HEK293T (cell line): ENCODE measurements around the gene SIGLEC1.

Experiments used
- CTCF ChIA-PET: fragments of 350-600 bp; formaldehyde crosslinking; extraction: SDS; loops from one replicate; lab custom pipeline; 2021; ENCODE audit warnings: antibody characterized with exemption, inconsistent platforms; lab: Yijun Ruan, JAX
- POLR2A ChIA-PET: fragments of 350-600 bp; formaldehyde crosslinking; extraction: SDS; loops from one replicate; lab custom pipeline; 2020; ENCODE audit warnings: antibody characterized with exemption, inconsistent platforms; lab: Yijun Ruan, JAX
- DNase-seq: peaks from one replicate; pipeline ENCODE4 v3.0.0; 2012; ENCODE audit warnings: mixed read lengths; ENCODE audit errors: extremely low spot score
- ARNT ChIP-seq: fragments of 450-650 bp; IDR thresholded peaks from 2 replicates; pipeline ENCODE4 v1.6.1; 2017; ENCODE audit warnings: mild to moderate bottlenecking
- BHLHE40 ChIP-seq: fragments of 450-650 bp; IDR thresholded peaks from 2 replicates; pipeline ENCODE4 v1.6.1; 2016; ENCODE audit warnings: mild to moderate bottlenecking, moderate library complexity, borderline replicate concordance
- CTBP1 ChIP-seq: fragments of 450-650 bp; IDR thresholded peaks from 2 replicates; pipeline ENCODE4 v1.6.1; 2016; ENCODE audit warnings: borderline replicate concordance
- ELF4 ChIP-seq: fragments of 450-650 bp; IDR thresholded peaks from 2 replicates; pipeline ENCODE4 v1.6.1; 2017; ENCODE audit warnings: antibody characterized with exemption
- FOXA1 ChIP-seq: fragments of 450-650 bp; IDR thresholded peaks from 2 replicates; pipeline ENCODE4 v1.6.1; 2016; ENCODE audit warnings: mild to moderate bottlenecking
- FOXK2 ChIP-seq: fragments of 450-650 bp; IDR thresholded peaks from 2 replicates; pipeline ENCODE4 v1.6.1; 2016; ENCODE audit warnings: mild to moderate bottlenecking
- FOXM1 ChIP-seq: fragments of 450-650 bp; IDR thresholded peaks from 2 replicates; pipeline ENCODE4 v1.6.1; 2017; ENCODE audit warnings: mild to moderate bottlenecking, borderline replicate concordance
- HDGF ChIP-seq: fragments of 450-650 bp; IDR thresholded peaks from 2 replicates; pipeline ENCODE4 v1.6.1; 2017; ENCODE audit warnings: antibody characterized with exemption, borderline replicate concordance
- L3MBTL2 ChIP-seq: fragments of 450-650 bp; conservative IDR thresholded peaks from 2 replicates; pipeline ENCODE4 v1.6.1; 2016; ENCODE audit warnings: mild to moderate bottlenecking
- LEF1 ChIP-seq: fragments of 450-650 bp; IDR thresholded peaks from 2 replicates; pipeline ENCODE4 v1.6.1; 2017; ENCODE audit warnings: mild to moderate bottlenecking, borderline replicate concordance
- NFRKB ChIP-seq: fragments of 450-650 bp; IDR thresholded peaks from 2 replicates; pipeline ENCODE4 v1.6.1; 2016; ENCODE audit warnings: mild to moderate bottlenecking, moderate library complexity
- PKNOX1 ChIP-seq: fragments of 450-650 bp; IDR thresholded peaks from 2 replicates; pipeline ENCODE4 v1.6.1; 2016
- SP1 ChIP-seq: fragments of 450-650 bp; IDR thresholded peaks from 2 replicates; pipeline ENCODE4 v1.6.1; 2017
- SUZ12 ChIP-seq: fragments of 450-650 bp; IDR thresholded peaks from 2 replicates; pipeline ENCODE4 v1.6.1; 2016; ENCODE audit warnings: mild to moderate bottlenecking
- TARDBP ChIP-seq: fragments of 450-650 bp; IDR thresholded peaks from 2 replicates; pipeline ENCODE4 v1.6.1; 2016
- ZNF384 ChIP-seq: fragments of 450-650 bp; IDR thresholded peaks from 2 replicates; pipeline ENCODE4 v1.6.1; 2016

Gene SIGLEC1

GRCh38 chr20:3712279-3712873 is at the start of gene SIGLEC1:
Gene SIGLEC1 (minus strand): TSS chr20:3712600. CDS start chr20:3707128, 5,472 bp downstream.
- no peak for DNase-seq
- TF ChIP-seq L3MBTL2 (no peak), SUZ12 (no peak), FOXA1 (no peak), SP1 (no peak), ARNT (no peak), ZNF384 (no peak), LEF1 (no peak), TARDBP (no peak)
- CTCF ChIA-PET: no interaction called here
- POLR2A ChIA-PET: no interaction called here

GRCh38 chr20:3760655-3761348 is 48.4 kb upstream of the SIGLEC1 start:
- TF ChIP-seq CTBP1 (no peak), LEF1 (no peak), L3MBTL2 (no peak), SUZ12 (no peak), TARDBP (no peak), ARNT (no peak), NFRKB (no peak), PKNOX1 (no peak), SP1 (no peak), FOXM1 (no peak)
- ChIA-PET POLR2A (interaction anchor here (1.1 kb wide), 1 partner anchor 58 kb away, joined by 3 read pairs; no protein-coding TSS in a partner anchor), CTCF (no interaction called here)
- no peak for DNase-seq

GRCh38 chr20:3759884-3760283 is 47.5 kb upstream of the SIGLEC1 start:
- ChIA-PET POLR2A (no interaction called here), CTCF (no interaction called here)
- DNase-seq: no peak
- TF ChIP-seq FOXK2 (no peak), ELF4 (no peak), PKNOX1 (no peak), SP1 (no peak), ARNT (no peak)

- CTCF ChIA-PET: interaction anchor here (0.5 kb wide), 1 partner anchor 294 kb away, joined by 3 read pairs; no protein-coding TSS in a partner anchor
- no peak for TF ChIP-seq LEF1
- TF ChIP-seq BHLHE40: no peak
- no peak for TF ChIP-seq ARNT
- TF ChIP-seq HDGF: no peak
- TF ChIP-seq SUZ12: no peak
- DNase-seq: no peak
- POLR2A ChIA-PET: no interaction called here
These were observed 47.0 kb upstream of the SIGLEC1 start for GRCh38 chr20:3759316-3759823.

GRCh38 chr20:3758566-3758965 is 46.2 kb upstream of the SIGLEC1 start:
- no peak for DNase-seq
- ChIA-PET CTCF (no interaction called here), POLR2A (interaction anchor here (2.5 kb wide), 1 partner anchor 10 kb away, joined by 13 read pairs; the partner anchor contains the start of gene ADISSP)
- TF ChIP-seq SP1 (no peak), FOXA1 (no peak), FOXM1 (no peak), ZNF384 (no peak), BHLHE40 (no peak), HDGF (no peak), SUZ12 (no peak), CTBP1 (no peak), LEF1 (no peak), TARDBP (no peak), FOXK2 (no peak), ELF4 (no peak), L3MBTL2 (no peak), NFRKB (no peak), PKNOX1 (no peak), ARNT (no peak)

- TF ChIP-seq FOXK2: no peak
- no peak for TF ChIP-seq FOXA1
- ChIA-PET CTCF (interaction anchor here (0.7 to 1.1 kb wide), 2 partner anchors 10 to 13 kb away, joined by 3 to 4 read pairs; partner anchors contain the start of gene ADISSP), POLR2A (interaction anchor here (2.5 kb wide), 1 partner anchor 11 kb away, joined by 13 read pairs; the partner anchor contains the start of gene ADISSP)
- no peak for DNase-seq
These were observed 44.9 kb upstream of the SIGLEC1 start for GRCh38 chr20:3757268-3757667.
